ENCODE data around the gene TASP1.
"Not testable (repeated sequence)": the region's sequence is repeated elsewhere in the genome, so short reads cannot be mapped to it uniquely, and the experiment has no call there.

TASP1 gene

GRCh38 chr20:13638496-13639149 lies at the start of gene TASP1:
Gene TASP1, minus strand, starts transcription at chr20:13638932. Its CDS starts 8,854 bp downstream, at chr20:13630078.
- peak; percentile 91 to 96 for DNase-seq (ENCODE audit: low read depth in 2 of 2)

GRCh38 chr20:13687815-13688214 lies 49.1 kb upstream of the TASP1 start:
- no peak for DNase-seq (ENCODE audit: low read depth in 2 of 2)

- DNase-seq (ENCODE audit: low read depth in 2 of 2) = no peak
Observed at GRCh38 chr20:13685623-13686022, 46.9 kb upstream of the TASP1 start.

GRCh38 chr20:13684566-13685222 lies 46.0 kb upstream of the TASP1 start:
- DNase-seq (ENCODE audit: low read depth in 2 of 2) = no peak

GRCh38 chr20:13683833-13684232 lies 45.1 kb upstream of the TASP1 start:
- DNase-seq (ENCODE audit: low read depth in 2 of 2) = no peak

GRCh38 chr20:13681248-13682125 lies 42.8 kb upstream of the TASP1 start:
- DNase-seq (ENCODE audit: low read depth in 2 of 2) = no peak

GRCh38 chr20:13678944-13679343 lies 40.2 kb upstream of the TASP1 start:
- no peak for DNase-seq (ENCODE audit: low read depth in 2 of 2)

- no peak for DNase-seq (ENCODE audit: low read depth in 2 of 2)
Observed at GRCh38 chr20:13677241-13677640, 38.5 kb upstream of the TASP1 start.

GRCh38 chr20:13676682-13677081 lies 38.0 kb upstream of the TASP1 start:
- no peak for DNase-seq (ENCODE audit: low read depth in 2 of 2)

GRCh38 chr20:13672690-13673089 lies 34.0 kb upstream of the TASP1 start:
- DNase-seq (ENCODE audit: low read depth in 2 of 2) = no peak

- DNase-seq (ENCODE audit: low read depth in 2 of 2) = no peak
Observed at GRCh38 chr20:13671916-13672378, 33.2 kb upstream of the TASP1 start.

- DNase-seq (ENCODE audit: low read depth in 2 of 2) = no peak
Observed at GRCh38 chr20:13671512-13671911, 32.8 kb upstream of the TASP1 start.

- DNase-seq (ENCODE audit: low read depth in 2 of 2) = no peak
Observed at GRCh38 chr20:13670160-13670559, 31.4 kb upstream of the TASP1 start.

GRCh38 chr20:13665709-13666395 lies 27.1 kb upstream of the TASP1 start:
- DNase-seq (ENCODE audit: low read depth in 2 of 2) = no peak

- no peak for DNase-seq (ENCODE audit: low read depth in 2 of 2)
Observed at GRCh38 chr20:13661070-13661685, 22.4 kb upstream of the TASP1 start.

- DNase-seq (ENCODE audit: low read depth in 2 of 2) = no peak
Observed at GRCh38 chr20:13659288-13659687, 20.6 kb upstream of the TASP1 start.

- not testable (repeated sequence) for DNase-seq (ENCODE audit: low read depth in 2 of 2)
Observed at GRCh38 chr20:13658060-13658459, 19.3 kb upstream of the TASP1 start.

- DNase-seq (ENCODE audit: low read depth in 2 of 2) = no peak
Observed at GRCh38 chr20:13656721-13657368, 18.1 kb upstream of the TASP1 start.

- no peak for DNase-seq (ENCODE audit: low read depth in 2 of 2)
Observed at GRCh38 chr20:13654463-13655023, 15.8 kb upstream of the TASP1 start.

GRCh38 chr20:13650474-13650873 lies 11.7 kb upstream of the TASP1 start:
- DNase-seq (ENCODE audit: low read depth in 2 of 2) = no peak

Data from stimulated activated CD4-positive, alpha-beta T cell treated with anti-CD3 and anti-CD28 coated beads, Interleukin-15, amount 100 ng/mL, for 48 hours (primary cell).